Activated naive CD8-positive, alpha-beta T cell treated with anti-CD3 and anti-CD28 coated beads, Interleukin-2, amount 10 ng/mL, durations not matched to agents 7 days and 5 days (primary cell): Measurements from ENCODE around the gene BCAR1. TPM values are rescaled to one million over a fixed set of nuclear protein-coding genes. Genes with fewer than 3 reads are reported as not detected.
"Not testable (repeated sequence)": the region's sequence is repeated elsewhere in the genome, so short reads cannot be mapped to it uniquely, and the experiment has no call there.

Source experiments
- ATAC-seq: fragments of 150-1000 bp; cut with Tn5 transposase; one replicate; pipeline ENCODE4 v1.10.0; 2021; ENCODE audit warnings: low read depth, moderate library complexity
- POLR2A ChIA-PET: fragments of 350-600 bp; sonication (Branson Sonifier 250); formaldehyde crosslinking; loops from one replicate; lab custom pipeline; 2021; ENCODE audit warnings: antibody characterized with exemption; lab: Charles Lee
- DNase-seq: peaks from one replicate; pipeline ENCODE4 v3.0.0; 2021
- H3K27ac Mint-ChIP-seq: one replicate; pipeline ENCODE4 v1.8.0; 2022; ENCODE audit warnings: mild to moderate bottlenecking, mixed read lengths
- H3K27me3 Mint-ChIP-seq: one replicate; pipeline ENCODE4 v1.8.0; 2022; ENCODE audit warnings: mild to moderate bottlenecking, moderate library complexity, mixed read lengths
- H3K36me3 Mint-ChIP-seq: one replicate; pipeline ENCODE4 v1.8.0; 2021; ENCODE audit warnings: mild to moderate bottlenecking, mixed read lengths
- H3K4me1 Mint-ChIP-seq: one replicate; pipeline ENCODE4 v1.8.0; 2021; ENCODE audit warnings: mixed read lengths
- H3K4me3 Mint-ChIP-seq: one replicate; pipeline ENCODE4 v1.8.0; 2022; ENCODE audit warnings: mild to moderate bottlenecking, moderate library complexity, mixed read lengths
- H3K9me3 Mint-ChIP-seq: one replicate; pipeline ENCODE4 v1.8.0; 2021; ENCODE audit warnings: mixed read lengths
- total RNA-seq, 2 experiments: library from RNA; stranded (reverse); gene quantifications; one replicate each; pipeline ENCODE4 v1.2.3, GENCODE V29; 2021

Gene BCAR1
- total RNA-seq, 2 experiments from 2014 or later: not detected

DNA sequence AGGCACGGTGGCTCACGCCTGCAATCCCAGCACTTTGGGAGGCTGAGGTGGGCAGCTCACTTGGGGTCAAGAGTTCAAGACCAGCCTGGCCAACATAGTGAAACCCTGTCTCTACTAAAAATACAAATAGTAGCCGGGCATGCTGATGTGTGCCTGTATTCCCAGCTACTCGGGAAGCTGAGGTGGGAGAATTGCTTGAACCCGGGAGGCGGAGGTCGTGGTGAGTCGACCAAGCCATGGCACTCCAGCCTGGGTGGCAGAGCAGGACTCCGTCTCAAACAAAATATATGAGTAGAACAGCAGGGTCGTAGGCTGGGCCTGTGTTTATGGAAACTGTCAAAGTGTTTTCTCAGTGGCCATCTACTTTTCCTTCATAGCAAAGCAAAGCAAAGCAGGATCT, 40.1 kb downstream of the BCAR1 start:
- H3K27me3 Mint-ChIP-seq, DNase-seq, H3K36me3 Mint-ChIP-seq, H3K9me3 Mint-ChIP-seq, ATAC-seq, H3K4me3 Mint-ChIP-seq, H3K27ac Mint-ChIP-seq, H3K4me1 Mint-ChIP-seq, POLR2A ChIA-PET: not testable (repeated sequence)

DNA sequence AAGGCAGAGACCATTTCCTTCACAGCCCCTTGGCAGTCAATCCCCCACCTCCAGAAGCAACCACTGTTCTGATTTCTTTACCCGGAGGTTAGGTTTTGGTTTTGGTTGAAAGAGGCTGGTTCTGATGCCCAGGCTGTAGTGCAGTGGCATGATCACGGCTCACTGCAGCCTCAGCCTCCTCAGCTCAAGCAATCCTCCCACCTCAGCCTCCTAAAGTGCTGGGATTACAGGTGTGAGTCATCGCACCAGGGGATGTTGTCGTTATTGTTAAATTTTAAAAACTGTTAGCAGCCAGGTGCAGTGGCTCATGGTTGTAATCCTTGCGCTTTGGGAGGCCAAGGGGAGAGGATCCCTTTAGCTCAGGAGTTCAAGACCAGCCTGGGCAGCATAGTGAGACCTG, 41.5 kb downstream of the BCAR1 start:
- Mint-ChIP-seq H3K9me3 (no peaks in the 10 kb centered on the region), H3K4me3 (no peak overlapping the region), H3K36me3 (no peaks in the 10 kb centered on the region), H3K27ac (no peak overlapping the region), H3K4me1 (no peaks in the 10 kb centered on the region), H3K27me3 (peaks cover 2% of the 10 kb centered on the region)
- no peak for ATAC-seq
- POLR2A ChIA-PET: no interaction called here
- no peak for DNase-seq

DNA sequence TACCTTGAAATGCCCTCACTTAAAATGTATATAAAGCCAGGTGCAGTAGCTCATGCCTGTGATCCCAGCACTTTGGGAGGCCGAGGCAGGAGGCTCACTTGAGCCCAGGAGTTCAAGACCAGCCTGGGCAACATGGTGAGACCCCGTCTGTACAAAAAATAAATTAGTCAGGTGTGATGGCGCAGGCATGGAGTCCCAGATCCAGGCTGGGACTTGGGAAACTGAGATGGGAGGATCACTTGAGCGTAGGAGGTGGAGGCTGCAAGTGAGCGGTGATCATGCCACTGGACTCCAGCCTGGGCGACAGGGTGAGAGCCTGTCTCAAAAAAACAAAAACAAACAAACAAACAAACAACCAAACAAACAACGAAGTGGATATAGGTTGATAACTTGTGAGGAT, 41.9 kb downstream of the BCAR1 start:
- H3K4me1 Mint-ChIP-seq, ATAC-seq, H3K4me3 Mint-ChIP-seq, H3K36me3 Mint-ChIP-seq, H3K9me3 Mint-ChIP-seq, POLR2A ChIA-PET, DNase-seq, H3K27me3 Mint-ChIP-seq, H3K27ac Mint-ChIP-seq: not testable (repeated sequence)

DNA sequence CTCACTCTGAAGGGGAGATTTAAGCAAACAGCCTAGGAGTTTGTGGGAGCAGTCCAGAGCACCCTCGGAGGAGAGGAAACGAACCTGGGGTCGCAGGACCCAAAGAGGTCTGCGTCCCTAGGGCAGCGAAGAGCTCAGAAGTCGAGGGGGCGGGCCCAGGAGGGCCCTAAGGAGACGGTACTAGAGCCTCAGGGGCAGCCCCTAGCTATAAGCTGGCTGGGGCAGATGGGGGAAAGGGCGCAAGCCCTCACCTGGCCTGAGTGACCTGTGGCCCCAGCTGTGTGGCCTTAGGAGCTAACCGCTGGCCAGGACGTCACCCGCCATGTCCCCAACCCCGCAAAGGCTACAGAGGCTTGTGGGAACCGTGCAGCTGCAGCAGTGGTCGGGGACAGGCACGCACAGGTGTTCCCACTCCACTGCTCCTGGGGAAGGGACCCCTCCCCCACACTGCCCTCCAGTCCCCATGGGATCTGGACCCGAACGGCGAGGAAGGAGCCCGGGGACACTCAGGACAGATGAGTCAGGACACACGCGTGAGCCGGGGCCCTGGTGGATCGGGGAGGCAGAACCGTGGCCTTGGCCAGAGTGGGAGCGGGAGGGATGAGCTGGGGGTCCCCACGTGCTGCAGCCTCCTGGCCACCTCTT, 42.4 kb downstream of the BCAR1 start:
- Mint-ChIP-seq H3K4me3 (no peak overlapping the region), H3K27ac (no peak overlapping the region), H3K9me3 (no peaks in the 10 kb centered on the region), H3K27me3 (peaks cover 2% of the 10 kb centered on the region), H3K36me3 (no peaks in the 10 kb centered on the region), H3K4me1 (no peaks in the 10 kb centered on the region)
- POLR2A ChIA-PET: no interaction called here
- DNase-seq (no peak), ATAC-seq (no peak)

DNA sequence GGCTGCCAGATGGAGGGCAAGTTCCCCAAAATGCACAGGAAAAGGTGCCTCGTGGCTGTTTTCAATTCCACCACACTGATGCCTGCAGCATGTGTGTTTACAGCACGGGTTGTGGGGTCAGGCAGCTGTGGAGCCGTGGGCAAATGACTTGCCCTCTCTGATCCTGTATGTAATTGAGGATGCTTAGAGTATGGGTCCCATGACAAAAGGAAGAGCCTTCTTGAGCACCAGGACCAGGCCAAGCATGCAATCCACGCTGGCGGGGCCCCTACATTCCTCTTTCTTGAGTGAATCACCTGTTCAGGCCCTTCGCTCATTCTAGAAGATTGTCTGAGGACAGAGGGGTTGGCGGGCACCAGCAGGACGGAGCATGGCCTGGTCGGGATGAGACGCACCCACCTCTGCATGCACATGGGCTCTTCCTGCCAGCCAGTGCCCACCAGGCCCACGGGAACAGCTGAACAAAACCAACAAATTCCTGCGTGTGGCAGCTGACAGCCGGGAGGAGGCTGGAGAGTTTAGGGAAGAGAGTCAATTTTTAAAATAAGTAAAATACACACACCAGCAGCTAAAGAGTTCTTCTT, 43.1 kb downstream of the BCAR1 start:
- POLR2A ChIA-PET: no interaction called here
- Mint-ChIP-seq H3K27me3 (peaks cover 2% of the 10 kb centered on the region), H3K36me3 (no peaks in the 10 kb centered on the region), H3K9me3 (no peaks in the 10 kb centered on the region), H3K4me3 (no peak overlapping the region), H3K4me1 (no peaks in the 10 kb centered on the region), H3K27ac (no peak overlapping the region)
- ATAC-seq: no peak
- no peak for DNase-seq

DNA sequence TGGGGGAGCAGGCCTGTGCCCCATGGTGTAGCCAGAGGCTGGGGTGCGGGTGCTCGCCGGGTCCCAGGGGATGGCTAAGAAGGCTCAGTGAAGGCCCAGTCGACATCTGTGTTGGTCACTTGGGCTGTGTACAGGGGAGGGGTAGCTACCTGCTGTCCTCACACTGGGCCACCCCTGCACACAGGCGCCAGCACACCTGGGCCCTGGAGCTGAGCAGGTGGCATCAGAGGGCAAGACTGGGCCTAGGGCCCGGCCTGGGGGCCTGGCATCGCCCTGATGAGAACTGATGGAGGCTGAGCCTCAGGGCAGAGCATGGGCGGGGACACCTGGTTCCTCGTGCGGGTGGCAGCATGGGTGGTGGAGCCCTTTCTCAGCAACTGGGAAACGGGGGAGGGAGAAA, 43.6 kb downstream of the BCAR1 start:
- no peak overlapping the region for H3K27ac Mint-ChIP-seq
- H3K27me3 Mint-ChIP-seq: peaks cover 2% of the 10 kb centered on the region
- POLR2A ChIA-PET: no interaction called here
- H3K4me3 Mint-ChIP-seq: no peak overlapping the region
- ATAC-seq (no peak), DNase-seq (no peak)
- H3K4me1 Mint-ChIP-seq: no peaks in the 10 kb centered on the region
- no peaks in the 10 kb centered on the region for H3K9me3 Mint-ChIP-seq
- H3K36me3 Mint-ChIP-seq: no peaks in the 10 kb centered on the region

DNA sequence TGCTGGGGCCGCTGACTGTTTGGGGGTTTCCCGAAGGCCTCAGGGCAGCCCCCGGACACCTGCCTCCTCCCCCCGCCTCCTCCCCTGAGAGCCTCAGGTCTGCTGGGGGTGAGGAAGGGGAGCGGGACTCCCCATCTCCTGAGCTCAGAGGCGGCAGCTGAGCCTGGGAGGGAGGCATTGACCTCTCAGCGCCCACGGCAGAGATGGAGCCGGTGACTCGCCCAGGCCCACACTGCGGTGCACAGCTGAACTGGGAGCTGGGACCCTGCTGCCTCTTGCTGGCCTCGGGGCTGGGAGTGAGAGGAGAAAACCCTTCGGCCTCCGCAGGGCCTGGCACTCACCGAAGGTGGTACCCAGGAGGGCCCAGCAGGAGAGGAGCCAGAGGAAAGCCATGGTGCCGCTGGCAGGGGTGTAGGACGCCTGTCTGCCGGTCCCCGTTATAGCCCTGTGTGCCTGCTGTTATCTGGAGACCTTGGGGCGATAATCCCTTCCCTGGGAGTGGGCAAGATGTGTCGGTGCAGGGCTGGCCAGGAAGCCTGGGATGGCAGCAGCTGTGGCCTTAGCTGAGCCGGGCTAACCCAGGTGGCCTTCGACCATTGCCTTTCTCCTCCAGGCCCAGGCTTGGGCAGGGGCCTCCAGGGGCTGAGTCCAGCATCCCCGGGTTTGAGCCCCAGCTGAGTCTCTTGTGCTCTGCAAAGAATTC, 44.5 kb downstream of the BCAR1 start, which contains the start of gene CTRB2:
CTRB2 (minus strand) TSS at position 413 of the 703 bp plus-strand sequence; CDS start at position 393, 20 bp downstream.
- POLR2A ChIA-PET: no interaction called here
- ATAC-seq: no peak
- Mint-ChIP-seq H3K9me3 (no peaks in the 10 kb centered on the region), H3K27me3 (peaks cover 2% of the 10 kb centered on the region), H3K27ac (no peak within 1 kb of the TSS), H3K36me3 (no peaks in the 10 kb centered on the region), H3K4me1 (no peaks in the 10 kb centered on the region), H3K4me3 (no peak within 1 kb of the TSS)
- no peak for DNase-seq

DNA sequence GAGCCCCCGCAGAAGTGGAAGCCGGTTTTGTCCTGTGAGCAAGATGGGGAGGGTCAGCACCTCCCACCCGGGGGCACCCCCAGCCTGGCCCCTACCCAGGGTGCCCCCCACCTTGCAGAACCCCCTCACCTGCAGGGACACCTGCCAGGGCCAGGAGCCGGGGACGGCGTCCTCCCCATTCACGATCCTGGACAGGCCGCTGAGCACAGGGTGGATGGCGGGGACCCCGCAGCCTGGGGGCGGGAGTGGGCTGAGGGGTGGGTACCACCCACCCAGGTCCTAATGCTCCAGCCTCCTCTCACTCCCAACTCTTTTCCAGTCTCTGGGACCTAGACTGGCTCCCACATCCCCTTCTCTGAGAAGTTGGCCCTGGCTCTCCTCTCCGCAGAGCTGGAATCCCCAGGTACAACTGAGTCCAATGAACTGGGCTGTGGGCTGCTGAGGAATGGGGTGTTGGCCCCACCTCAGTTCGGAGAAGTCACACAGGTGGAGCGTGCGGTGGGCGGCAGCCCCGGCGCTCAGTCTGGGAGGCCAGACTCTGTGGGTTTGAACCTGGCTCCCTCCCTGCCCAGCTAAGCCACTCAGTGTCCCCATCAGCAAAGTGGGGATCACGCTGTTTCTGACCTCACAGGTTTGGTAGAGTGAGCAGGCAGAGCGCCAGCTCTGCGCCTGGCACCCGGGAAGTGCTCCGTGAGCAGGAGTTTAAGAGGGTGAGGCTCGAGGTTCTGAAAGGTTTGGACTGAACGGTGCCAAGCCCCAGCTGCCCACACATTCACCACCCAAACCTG, 45.3 kb downstream of the BCAR1 start:
- H3K9me3 Mint-ChIP-seq, H3K4me3 Mint-ChIP-seq, H3K27me3 Mint-ChIP-seq, H3K36me3 Mint-ChIP-seq, POLR2A ChIA-PET, DNase-seq, ATAC-seq, H3K4me1 Mint-ChIP-seq, H3K27ac Mint-ChIP-seq: not testable (repeated sequence)

DNA sequence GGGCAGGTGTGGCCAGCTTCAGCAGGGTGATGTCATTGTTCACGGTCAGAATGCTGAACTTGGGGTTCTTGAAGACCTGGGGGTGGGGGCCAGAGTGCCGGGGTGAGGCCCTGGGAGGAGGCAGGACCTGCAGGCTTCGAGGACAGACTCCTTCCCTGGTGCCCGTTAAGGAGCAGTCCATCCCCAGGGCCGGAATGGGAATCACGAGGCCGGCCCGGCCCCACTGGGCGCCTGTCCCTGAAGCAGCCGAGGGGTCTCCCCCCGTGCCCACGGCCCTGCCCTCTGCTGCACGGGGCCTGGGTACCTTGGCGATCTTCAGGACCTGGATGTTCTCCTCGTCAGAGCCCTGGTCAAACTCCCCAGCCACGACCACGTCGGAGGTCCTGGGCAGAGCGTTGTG, 46.0 kb downstream of the BCAR1 start:
- H3K27ac Mint-ChIP-seq, H3K4me3 Mint-ChIP-seq, H3K36me3 Mint-ChIP-seq, H3K27me3 Mint-ChIP-seq, H3K9me3 Mint-ChIP-seq, H3K4me1 Mint-ChIP-seq, ATAC-seq, POLR2A ChIA-PET: not testable (repeated sequence)
- DNase-seq: peak; percentile 11

DNA sequence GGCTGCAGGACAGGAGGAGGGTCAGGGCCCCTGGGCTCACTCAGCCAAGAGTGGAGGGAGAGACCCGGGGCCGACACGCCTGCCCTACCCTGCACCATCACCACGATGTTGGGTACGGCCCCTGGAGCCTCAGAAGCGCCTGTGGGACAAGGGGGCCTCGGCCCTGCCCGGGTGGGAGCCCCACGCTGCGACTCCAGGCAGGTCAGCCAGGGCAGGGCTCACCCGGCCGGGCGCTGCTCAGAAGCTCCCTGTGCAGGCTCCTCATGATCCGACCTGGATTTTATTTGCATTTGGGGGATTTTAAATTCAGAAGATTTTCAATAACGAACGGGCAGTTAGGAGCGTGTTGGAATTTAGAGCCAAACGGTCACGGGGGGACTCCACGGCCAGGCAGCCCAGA, 46.5 kb downstream of the BCAR1 start:
- H3K36me3 Mint-ChIP-seq, DNase-seq, H3K4me3 Mint-ChIP-seq, POLR2A ChIA-PET, H3K27me3 Mint-ChIP-seq, H3K9me3 Mint-ChIP-seq, H3K27ac Mint-ChIP-seq, ATAC-seq: not testable (repeated sequence)
- peaks cover 11% of the 10 kb centered on the region for H3K4me1 Mint-ChIP-seq

DNA sequence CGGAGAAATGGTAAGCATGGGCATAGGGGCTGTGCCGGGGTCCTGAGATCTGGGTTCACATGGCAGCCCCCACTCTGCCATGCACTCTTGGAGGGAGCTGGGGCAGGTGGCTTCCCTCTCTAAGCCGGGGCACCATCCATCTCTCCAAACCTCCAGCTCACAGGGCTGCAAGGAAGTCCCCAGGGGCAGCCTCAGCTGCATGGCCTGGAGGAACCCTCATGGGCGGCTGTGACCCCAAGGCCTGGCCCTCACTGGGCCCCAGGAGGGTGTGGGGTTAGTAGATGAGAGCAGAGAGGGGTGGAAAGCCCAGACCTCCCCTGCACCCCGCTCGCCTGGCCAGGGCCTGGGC, 47.0 kb downstream of the BCAR1 start:
- H3K27ac Mint-ChIP-seq: no peak overlapping the region
- no peaks in the 10 kb centered on the region for H3K27me3 Mint-ChIP-seq
- POLR2A ChIA-PET: interaction anchor here (1.2 kb wide), 1 partner anchor 18 kb away, joined by 3 read pairs; no protein-coding TSS in a partner anchor
- no peaks in the 10 kb centered on the region for H3K9me3 Mint-ChIP-seq
- DNase-seq (peak; percentile 19), ATAC-seq (no peak)
- peaks cover 11% of the 10 kb centered on the region for H3K4me1 Mint-ChIP-seq
- H3K36me3 Mint-ChIP-seq: no peaks in the 10 kb centered on the region
- H3K4me3 Mint-ChIP-seq: no peak overlapping the region

DNA sequence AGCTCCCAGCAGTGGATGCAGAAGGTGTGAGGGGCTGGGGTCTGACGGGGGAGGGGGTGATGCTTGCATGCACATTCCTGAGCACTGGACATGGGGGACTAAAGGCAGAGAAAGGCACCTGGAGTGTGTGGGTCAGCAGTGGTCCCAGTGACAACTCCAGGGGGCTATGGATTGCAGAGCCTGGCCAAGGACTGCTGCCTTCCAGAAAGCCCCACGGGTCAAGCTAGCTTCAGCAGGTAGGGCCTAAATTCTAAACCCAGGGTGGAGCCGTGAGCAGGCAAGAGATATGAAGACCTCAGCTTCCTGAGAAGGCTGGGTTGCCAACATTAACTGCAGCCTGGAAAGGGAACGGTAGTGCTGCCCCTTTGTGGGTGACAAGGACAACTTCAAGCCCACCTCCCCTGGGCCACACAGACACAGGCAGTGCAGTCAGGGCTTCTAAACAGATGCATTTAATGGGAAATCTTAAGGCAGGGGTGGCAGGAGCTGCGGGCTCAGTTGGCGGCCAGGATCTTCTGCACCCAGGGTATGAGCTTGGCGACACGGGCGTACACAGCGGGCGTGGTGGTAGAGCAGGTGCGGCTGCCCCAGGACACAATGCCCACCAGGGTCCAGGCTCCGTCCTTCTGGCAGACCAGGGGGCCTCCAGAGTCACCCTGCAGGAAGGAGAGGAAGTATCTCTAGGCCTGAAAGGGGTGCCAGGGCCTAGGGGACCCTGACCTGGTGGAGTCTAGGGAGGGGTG, 47.6 kb downstream of the BCAR1 start:
- DNase-seq (no peak), ATAC-seq (no peak)
- Mint-ChIP-seq H3K4me3 (no peak overlapping the region), H3K9me3 (no peaks in the 10 kb centered on the region), H3K4me1 (peaks cover 11% of the 10 kb centered on the region), H3K27me3 (no peaks in the 10 kb centered on the region), H3K36me3 (no peaks in the 10 kb centered on the region), H3K27ac (no peak overlapping the region)
- POLR2A ChIA-PET: interaction anchor here (1.2 kb wide), 1 partner anchor 18 kb away, joined by 3 read pairs; no protein-coding TSS in a partner anchor

DNA sequence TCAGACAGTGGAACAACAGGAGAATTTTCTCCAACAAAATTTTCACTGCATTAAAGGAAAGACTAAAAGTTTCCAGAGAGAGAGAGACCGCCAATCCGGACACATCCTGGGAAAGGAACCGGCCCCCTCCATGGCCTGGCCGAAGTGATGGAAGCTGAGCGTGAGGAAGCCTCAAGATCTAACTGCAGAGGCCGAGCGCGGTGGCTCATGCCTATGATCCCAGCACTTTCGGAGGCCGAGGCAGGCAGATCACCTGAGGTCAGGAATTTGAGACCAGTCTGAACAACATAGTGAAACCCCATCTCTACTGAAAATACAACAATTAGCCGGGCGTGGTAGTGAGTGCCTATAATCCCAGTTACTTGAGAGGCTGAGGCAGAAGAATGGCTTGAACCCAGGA, 48.3 kb downstream of the BCAR1 start:
- H3K27me3 Mint-ChIP-seq: peaks cover 4% of the 10 kb centered on the region
- H3K4me1 Mint-ChIP-seq: peaks cover 11% of the 10 kb centered on the region
- H3K4me3 Mint-ChIP-seq: no peak overlapping the region
- DNase-seq (no peak), ATAC-seq (no peak)
- H3K27ac Mint-ChIP-seq: no peak overlapping the region
- POLR2A ChIA-PET: interaction anchor here (1.2 kb wide), 1 partner anchor 19 kb away, joined by 3 read pairs; no protein-coding TSS in a partner anchor
- H3K36me3 Mint-ChIP-seq: no peaks in the 10 kb centered on the region
- H3K9me3 Mint-ChIP-seq: no peaks in the 10 kb centered on the region
